GM10248 (cell line): ENCODE measurements around the gene EML6.

Experiments used
- CTCF ChIA-PET: fragments of 300-600 bp; sonication (Branson Sonifier 250); formaldehyde crosslinking; extraction: SDS; loops from one replicate; lab custom pipeline; 2021; ENCODE audit warnings: antibody characterized with exemption; lab: Yijun Ruan, JAX
- POLR2A ChIA-PET: fragments of 350-650 bp; sonication (Branson Sonifier 250); formaldehyde crosslinking; extraction: SDS; loops from one replicate; lab custom pipeline; 2020; ENCODE audit warnings: antibody characterized with exemption; lab: Yijun Ruan, JAX
- DNase-seq: peaks from one replicate; pipeline ENCODE4 v3.0.0; 2012; ENCODE audit errors: extremely low spot score
- CTCF ChIP-seq: IDR thresholded peaks from 2 replicates; pipeline ENCODE4 v1.5.1; 2012; ENCODE audit warnings: mild to moderate bottlenecking, low read depth; ENCODE audit errors: extremely low read depth, missing control alignments, control extremely low read depth

Gene EML6

GRCh38 chr2:54787755-54788366, 64.4 kb downstream of the EML6 start:
- POLR2A ChIA-PET: no interaction called here
- TF ChIP-seq CTCF: no peak

GRCh38 chr2:54789878-54790277, 66.4 kb downstream of the EML6 start:
- DNase-seq: no peak
- ChIA-PET POLR2A (no interaction called here), CTCF (no interaction called here)

More at GRCh38 chr2:54787755-54788366, 64.4 kb downstream of the EML6 start:
- CTCF ChIA-PET: interaction anchor here (0.8 kb wide), 1 partner anchor 51 kb away, joined by 4 read pairs; no protein-coding TSS in a partner anchor
- no peak for DNase-seq

GRCh38 chr2:54791831-54792230, 68.4 kb downstream of the EML6 start:
- no peak for DNase-seq
- TF ChIP-seq CTCF: no peak
- ChIA-PET POLR2A (no interaction called here), CTCF (no interaction called here)

More at GRCh38 chr2:54789878-54790277, 66.4 kb downstream of the EML6 start:
- TF ChIP-seq CTCF: no peak

GRCh38 chr2:54797307-54797706, 73.8 kb downstream of the EML6 start:
- no peak for TF ChIP-seq CTCF
- CTCF ChIA-PET: interaction anchor here (0.7 to 2.1 kb wide), 3 partner anchors 10 to 1175 kb away, joined by 3 to 7 read pairs (median 3); no protein-coding TSS in a partner anchor
- POLR2A ChIA-PET: no interaction called here
- no peak for DNase-seq

GRCh38 chr2:54801352-54801751, 77.9 kb downstream of the EML6 start:
- TF ChIP-seq CTCF: no peak
- DNase-seq: no peak
- ChIA-PET CTCF (interaction anchor here (1.1 to 3.4 kb wide), 4 partner anchors 14 to 97 kb away, joined by 3 to 19 read pairs (median 4); no protein-coding TSS in a partner anchor), POLR2A (no interaction called here)

- POLR2A ChIA-PET: no interaction called here
- no peak for DNase-seq
- CTCF ChIA-PET: interaction anchor here (1.0 kb wide), 1 partner anchor 23 kb away, joined by 3 read pairs; no protein-coding TSS in a partner anchor
- TF ChIP-seq CTCF: no peak
Observed at GRCh38 chr2:54803783-54804751, 80.6 kb downstream of the EML6 start.
